ENCODE results near the gene RPS4Y1.

- TF ChIP-seq CTCF (IDR thresholded peaks at IDR 0.05) (no peak), POLR2A (IDR thresholded peaks at IDR 0.05) (no peak)
These were observed 18.4 kb downstream of the RPS4Y1 start for GRCh38 chrY:2859782-2860181.

Data from heart left ventricle (tissue), 13 donors.